Measurements from ENCODE around the gene FBXL13.
"Not testable (repeated sequence)": the region's sequence is repeated elsewhere in the genome, so short reads cannot be mapped to it uniquely, and the experiment has no call there.

Gene FBXL13

GRCh38 chr7:102935450-102936115 is 139.0 kb downstream of the FBXL13 start:
- no peak for DNase-seq (ENCODE audit: low read depth)

GRCh38 chr7:102934701-102935100 is 139.9 kb downstream of the FBXL13 start:
- no peak for DNase-seq (ENCODE audit: low read depth)

- DNase-seq (ENCODE audit: low read depth), result no peak
Observed at GRCh38 chr7:102934239-102934638, 140.4 kb downstream of the FBXL13 start.

GRCh38 chr7:102933763-102934162 is 140.8 kb downstream of the FBXL13 start:
- peak; percentile 90 for DNase-seq (ENCODE audit: low read depth)

- DNase-seq (ENCODE audit: low read depth), result no peak
Observed at GRCh38 chr7:102931757-102932156, 142.8 kb downstream of the FBXL13 start.

- peak; percentile 48 for DNase-seq (ENCODE audit: low read depth)
Observed at GRCh38 chr7:102927312-102927933, 147.2 kb downstream of the FBXL13 start.

GRCh38 chr7:102926783-102927140 is 147.8 kb downstream of the FBXL13 start:
- DNase-seq (ENCODE audit: low read depth), result no peak

GRCh38 chr7:102925976-102926782 is 148.4 kb downstream of the FBXL13 start:
- no peak for DNase-seq (ENCODE audit: low read depth)

- DNase-seq (ENCODE audit: low read depth), result no peak
Observed at GRCh38 chr7:102918845-102919244, 155.8 kb downstream of the FBXL13 start.

- no peak for DNase-seq (ENCODE audit: low read depth)
Observed at GRCh38 chr7:102917436-102918353, 156.9 kb downstream of the FBXL13 start.

- peak; percentile 56 for DNase-seq (ENCODE audit: low read depth)
Observed at GRCh38 chr7:102916881-102917280, 157.7 kb downstream of the FBXL13 start.

- peak; percentile 80 for DNase-seq (ENCODE audit: low read depth)
Observed at GRCh38 chr7:102916426-102916825, 158.2 kb downstream of the FBXL13 start.

GRCh38 chr7:102914585-102914984 is 160.0 kb downstream of the FBXL13 start:
- no peak for DNase-seq (ENCODE audit: low read depth)

GRCh38 chr7:102913826-102914225 is 160.8 kb downstream of the FBXL13 start:
- DNase-seq (ENCODE audit: low read depth), result no peak

GRCh38 chr7:102912742-102913141 is 161.9 kb downstream of the FBXL13 start, which contains the start of gene LRRC17:
Gene LRRC17, plus strand, starts transcription at chr7:102913000. Its CDS starts 20,914 bp downstream, at chr7:102933914.
- peak; percentile 75 for DNase-seq (ENCODE audit: low read depth)

GRCh38 chr7:102908676-102909075 is 165.9 kb downstream of the FBXL13 start:
- DNase-seq (ENCODE audit: low read depth), result no peak

- DNase-seq (ENCODE audit: low read depth), result not testable (repeated sequence)
Observed at GRCh38 chr7:102903576-102903975, 171.0 kb downstream of the FBXL13 start.

GRCh38 chr7:102902052-102902451 is 172.5 kb downstream of the FBXL13 start:
- not testable (repeated sequence) for DNase-seq (ENCODE audit: low read depth)

GRCh38 chr7:102898532-102898859 is 176.1 kb downstream of the FBXL13 start:
- DNase-seq (ENCODE audit: low read depth), result no peak

- DNase-seq (ENCODE audit: low read depth), result no peak
Observed at GRCh38 chr7:102897856-102898531, 176.6 kb downstream of the FBXL13 start.

GRCh38 chr7:102897211-102897631 is 177.4 kb downstream of the FBXL13 start:
- DNase-seq (ENCODE audit: low read depth), result no peak
